H7 (cell line): ENCODE results near the gene LENG8. TPM values are rescaled to one million over a fixed set of nuclear protein-coding genes. Genes with fewer than 3 reads are reported as not detected.
A peak's percentile ranks its signal among the peaks of the same experiment; 100 is the strongest.
"Not testable (repeated sequence)": the region's sequence is repeated elsewhere in the genome, so short reads cannot be mapped to it uniquely, and the experiment has no call there.

Experiments
- DNase-seq: peaks from one replicate; pipeline ENCODE4 v3.0.0; 2012
- H3K27me3 ChIP-seq: 2 replicates; pipeline ENCODE4 v1.6.0; 2011; ENCODE audit warnings: mild to moderate bottlenecking, low read length; ENCODE audit not compliant: control insufficient read depth, insufficient read depth
- H3K36me3 ChIP-seq: replicated peaks from 2 replicates; pipeline ENCODE4 v1.5.1; 2011; ENCODE audit warnings: low read length; ENCODE audit not compliant: control insufficient read depth, insufficient read depth
- H3K4me3 ChIP-seq: 2 replicates; pipeline ENCODE4 v1.5.1; 2011; ENCODE audit warnings: low read depth, mild to moderate bottlenecking, control low read depth, low read length, moderate library complexity; ENCODE audit not compliant: insufficient read depth
- total RNA-seq: library from RNA; depleted of rRNA; stranded (reverse); fragments of >200 nt; shearing (Covaris generic); gene quantifications from 2 replicates; pipeline ENCODE4 v1.2.3, GENCODE V29; 2014

LENG8 gene
- total RNA-seq, 1 experiment from 2014 or later, result 25.3 TPM

DNA sequence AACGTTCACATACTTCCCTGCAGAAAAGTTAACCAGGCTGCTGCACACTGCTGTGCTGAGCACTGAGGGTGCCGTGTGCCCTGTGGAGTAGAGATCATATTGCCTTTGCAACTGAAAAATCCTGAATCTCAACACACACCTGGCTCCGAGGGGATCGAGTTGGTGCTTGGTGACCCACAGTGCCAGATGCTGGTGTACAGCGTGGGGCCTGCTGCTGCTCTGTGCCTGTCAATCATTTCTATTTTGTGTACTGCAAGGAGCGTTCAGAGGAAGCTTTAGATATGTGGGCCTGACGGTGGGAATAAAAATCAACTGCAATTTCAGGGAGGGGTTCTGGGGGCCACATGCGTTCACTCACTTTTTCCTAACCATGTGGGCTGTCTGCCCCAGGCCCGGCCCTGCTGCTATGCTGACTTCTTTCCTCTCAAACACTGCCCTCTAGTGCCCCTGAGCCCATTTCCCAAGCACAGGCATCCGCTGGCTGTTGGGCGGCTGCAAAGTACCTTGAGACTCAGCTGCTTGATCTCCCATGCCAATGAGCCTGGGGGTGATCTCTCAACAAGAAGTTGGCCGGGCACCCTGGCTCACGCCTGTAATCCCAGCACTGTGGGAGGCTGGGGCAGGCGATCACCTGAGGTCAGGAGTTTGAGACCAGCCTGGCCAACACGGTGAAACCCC lies 9.7 kb upstream of the LENG8 start:
- Histone ChIP-seq H3K4me3 (no peak overlapping the region), H3K27me3 (no peaks in the 10 kb centered on the region), H3K36me3 (peaks cover 1% of the 10 kb centered on the region)
- DNase-seq, result peak; percentile 92

DNA sequence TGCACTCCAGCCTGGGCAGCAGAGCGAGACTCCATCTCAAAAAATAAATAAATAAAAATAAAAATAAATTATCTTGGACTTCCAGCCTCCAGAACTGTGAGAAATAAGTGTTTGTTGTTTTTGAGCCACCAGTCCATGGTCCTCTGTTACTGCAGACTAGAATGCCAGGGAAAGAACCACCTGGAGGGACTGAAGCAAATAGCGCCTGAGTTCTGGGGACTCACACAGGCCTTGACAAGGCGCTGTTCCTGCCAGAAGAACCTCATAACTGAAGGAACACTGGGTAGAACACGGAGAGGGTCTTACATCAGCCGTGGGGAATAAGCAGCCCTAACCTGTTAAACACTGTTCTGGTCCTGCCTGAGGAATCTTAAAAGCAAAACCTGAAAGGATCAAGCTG lies 8.4 kb upstream of the LENG8 start:
- H3K4me3 ChIP-seq, result no peak overlapping the region
- H3K27me3 ChIP-seq, result no peaks in the 10 kb centered on the region
- peaks cover 7% of the 10 kb centered on the region for H3K36me3 ChIP-seq
- no peak for DNase-seq

DNA sequence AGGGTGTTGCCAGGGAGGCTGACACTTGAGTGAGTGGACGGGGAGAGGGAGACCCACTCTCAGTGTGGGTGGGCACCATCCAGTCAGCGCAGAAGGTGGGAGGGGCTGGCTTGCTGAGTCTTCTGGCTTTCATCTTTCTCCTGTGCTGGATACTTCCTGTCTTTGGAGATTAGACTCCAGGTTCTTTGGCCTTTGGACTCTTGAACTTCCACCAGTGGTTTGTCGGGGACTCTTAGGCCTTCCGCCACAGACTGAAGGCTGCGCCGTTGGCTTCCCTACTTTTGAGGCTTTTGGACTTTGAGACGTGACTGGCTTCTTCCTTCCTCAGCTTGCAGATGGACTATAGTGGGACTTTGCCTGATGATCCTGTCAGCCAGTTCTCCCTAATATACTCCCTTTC lies 4.3 kb upstream of the LENG8 start:
- Histone ChIP-seq H3K36me3 (peaks cover 7% of the 10 kb centered on the region), H3K27me3 (no peaks in the 10 kb centered on the region), H3K4me3 (no peak overlapping the region)
- DNase-seq, result no peak

DNA sequence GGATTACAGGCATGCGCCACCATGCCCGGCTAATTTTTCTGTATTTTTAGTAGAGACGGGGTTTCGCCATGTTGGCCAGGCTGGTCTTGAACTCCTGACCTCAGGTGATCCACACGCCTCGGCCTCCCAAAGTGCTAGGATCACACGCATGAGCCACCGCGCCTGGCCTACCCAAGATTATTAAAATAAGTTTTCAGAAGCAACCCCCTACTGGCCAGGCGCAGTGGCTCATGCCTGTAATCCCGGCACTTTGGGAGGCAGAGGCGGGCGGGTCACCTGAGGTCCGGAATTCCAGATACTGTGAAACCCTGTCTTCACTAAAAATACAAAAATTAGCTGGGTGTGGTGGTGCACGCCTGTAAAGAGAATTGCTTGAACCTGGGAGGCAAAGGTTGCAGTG lies 2.6 kb upstream of the LENG8 start:
- not testable (repeated sequence) for DNase-seq

DNA sequence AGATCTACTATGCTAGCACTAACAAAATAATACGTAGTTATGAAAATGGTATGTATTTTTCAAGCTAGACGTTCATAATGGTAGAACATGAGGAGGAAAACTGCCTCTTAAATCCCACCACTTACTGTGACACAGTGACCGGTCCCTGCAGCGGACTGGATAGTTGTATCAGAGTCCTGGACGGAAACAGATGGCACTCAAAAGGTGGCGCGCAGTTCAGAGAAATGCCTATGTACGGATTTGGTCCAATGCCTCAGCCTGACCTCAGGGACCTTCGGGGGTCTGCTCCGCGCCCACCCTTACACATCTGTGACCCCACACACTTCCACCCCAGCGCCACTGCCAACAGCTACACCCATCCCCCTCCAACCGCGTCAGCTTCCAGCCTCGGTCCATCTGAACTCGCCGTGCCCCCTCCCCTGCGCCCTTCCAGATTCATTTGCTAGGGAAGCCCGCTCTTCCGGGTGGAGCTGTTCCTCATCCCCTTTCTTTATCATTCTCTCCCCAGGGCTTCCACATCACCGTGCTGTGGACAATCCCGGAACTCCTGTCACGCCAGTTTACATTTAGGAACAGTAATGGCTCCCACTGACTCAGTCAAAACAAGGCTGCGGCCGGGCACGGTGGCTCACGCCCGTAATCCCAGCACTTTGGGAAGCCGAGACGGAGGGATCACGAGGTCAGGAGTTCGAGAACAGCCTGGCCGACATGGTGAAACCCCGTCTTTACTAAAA lies 792 bp upstream of the LENG8 start:
- peak; percentile 87 for DNase-seq
- peaks cover 28% of the 10 kb centered on the region for H3K36me3 ChIP-seq
- H3K4me3 ChIP-seq, result peak overlapping the region; percentile 98
- H3K27me3 ChIP-seq, result no peaks in the 10 kb centered on the region

More for the DNA sequence above, 2.6 kb upstream of the LENG8 start:
- H3K4me3 ChIP-seq, H3K27me3 ChIP-seq: not testable (repeated sequence)
- peaks cover 11% of the 10 kb centered on the region for H3K36me3 ChIP-seq

DNA sequence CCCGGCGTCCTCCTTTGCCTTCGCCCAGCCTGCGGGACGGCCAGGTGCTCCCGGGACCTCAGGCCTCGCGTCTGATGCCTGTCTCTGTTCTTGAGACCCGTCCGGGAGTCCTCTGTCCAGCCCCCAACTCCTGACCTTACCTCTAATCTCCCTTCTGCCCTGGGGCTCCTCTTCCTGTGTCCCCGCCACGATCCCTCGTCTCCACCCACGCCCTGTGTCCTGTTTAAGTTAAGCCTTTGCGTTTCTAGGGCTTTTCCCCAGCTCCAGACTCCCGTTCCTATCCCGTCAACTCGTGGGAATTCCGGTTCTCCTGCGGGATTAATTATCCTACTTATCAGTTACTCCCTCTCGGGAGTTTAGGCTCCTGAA lies 686 bp downstream of the LENG8 start:
- Histone ChIP-seq H3K36me3 (peaks cover 40% of the 10 kb centered on the region), H3K27me3 (no peaks in the 10 kb centered on the region), H3K4me3 (peak overlapping the region; percentile 98)
- no peak for DNase-seq

DNA sequence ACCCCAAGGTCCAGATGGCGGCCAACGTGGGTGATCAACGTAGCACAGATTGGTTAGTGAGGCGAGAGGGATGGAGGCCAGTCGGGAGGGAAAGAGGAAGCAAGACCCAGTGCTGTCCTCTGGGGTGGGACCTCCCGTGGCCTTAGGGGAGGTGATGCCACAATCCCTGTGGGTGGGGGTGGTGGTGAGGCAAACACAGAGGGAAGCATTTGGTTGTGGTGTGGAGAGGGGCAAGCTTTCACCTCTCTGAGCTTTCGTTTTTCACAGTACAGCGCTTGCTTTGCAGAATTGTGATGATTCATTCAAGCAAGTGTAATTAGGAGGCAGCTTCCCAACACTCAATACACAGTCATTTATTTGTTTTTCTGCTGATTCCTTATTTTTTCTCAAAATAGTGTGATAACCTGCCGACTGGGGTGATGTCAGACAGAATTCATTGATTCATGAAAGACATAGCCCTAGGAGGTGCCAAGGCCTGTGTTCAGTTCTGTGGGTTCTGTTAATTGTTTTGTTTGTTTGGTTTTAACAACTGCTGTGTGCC lies 2.4 kb downstream of the LENG8 start:
- H3K36me3 ChIP-seq, result peaks cover 41% of the 10 kb centered on the region
- no peaks in the 10 kb centered on the region for H3K27me3 ChIP-seq
- no peak overlapping the region for H3K4me3 ChIP-seq
- DNase-seq, result no peak

DNA sequence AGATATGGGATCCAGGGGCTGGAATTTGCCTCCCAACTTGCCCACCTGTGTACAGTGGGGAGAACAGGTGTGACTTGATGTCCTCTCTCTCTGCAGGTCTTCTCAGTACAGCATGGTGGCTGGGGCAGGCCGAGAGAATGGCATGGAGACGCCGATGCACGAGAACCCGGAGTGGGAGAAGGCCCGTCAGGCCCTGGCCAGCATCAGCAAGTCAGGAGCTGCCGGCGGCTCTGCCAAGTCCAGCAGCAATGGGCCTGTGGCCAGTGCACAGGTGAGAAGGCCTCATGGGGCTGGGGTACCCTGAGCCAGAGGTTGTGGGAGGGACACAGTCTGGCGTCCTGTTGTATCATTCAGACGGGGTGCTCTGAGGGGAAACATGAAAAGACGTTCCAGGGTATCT lies 3.0 kb downstream of the LENG8 start:
- no peaks in the 10 kb centered on the region for H3K27me3 ChIP-seq
- peaks cover 41% of the 10 kb centered on the region for H3K36me3 ChIP-seq
- DNase-seq, result peak; percentile 19
- H3K4me3 ChIP-seq, result no peak overlapping the region

DNA sequence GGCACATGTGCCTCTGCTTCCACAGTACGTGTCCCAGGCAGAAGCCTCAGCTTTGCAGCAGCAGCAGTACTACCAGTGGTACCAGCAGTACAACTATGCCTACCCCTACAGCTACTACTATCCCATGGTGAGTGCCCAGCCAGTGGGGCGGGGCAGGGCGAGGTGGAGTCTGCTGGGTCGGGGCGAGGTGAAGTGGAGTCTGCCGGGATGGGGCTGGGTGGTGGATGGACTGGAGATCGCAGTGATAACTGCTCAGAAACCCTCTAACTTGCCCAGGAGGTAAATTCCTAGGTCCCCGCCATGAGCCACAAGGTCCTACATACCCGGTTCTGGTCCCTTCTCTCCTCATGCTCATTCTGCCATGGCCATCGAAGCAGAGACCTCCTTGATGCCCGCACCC lies 3.6 kb downstream of the LENG8 start:
- Histone ChIP-seq H3K4me3 (no peak overlapping the region), H3K36me3 (peaks cover 45% of the 10 kb centered on the region), H3K27me3 (no peaks in the 10 kb centered on the region)
- DNase-seq, result peak; percentile 26

DNA sequence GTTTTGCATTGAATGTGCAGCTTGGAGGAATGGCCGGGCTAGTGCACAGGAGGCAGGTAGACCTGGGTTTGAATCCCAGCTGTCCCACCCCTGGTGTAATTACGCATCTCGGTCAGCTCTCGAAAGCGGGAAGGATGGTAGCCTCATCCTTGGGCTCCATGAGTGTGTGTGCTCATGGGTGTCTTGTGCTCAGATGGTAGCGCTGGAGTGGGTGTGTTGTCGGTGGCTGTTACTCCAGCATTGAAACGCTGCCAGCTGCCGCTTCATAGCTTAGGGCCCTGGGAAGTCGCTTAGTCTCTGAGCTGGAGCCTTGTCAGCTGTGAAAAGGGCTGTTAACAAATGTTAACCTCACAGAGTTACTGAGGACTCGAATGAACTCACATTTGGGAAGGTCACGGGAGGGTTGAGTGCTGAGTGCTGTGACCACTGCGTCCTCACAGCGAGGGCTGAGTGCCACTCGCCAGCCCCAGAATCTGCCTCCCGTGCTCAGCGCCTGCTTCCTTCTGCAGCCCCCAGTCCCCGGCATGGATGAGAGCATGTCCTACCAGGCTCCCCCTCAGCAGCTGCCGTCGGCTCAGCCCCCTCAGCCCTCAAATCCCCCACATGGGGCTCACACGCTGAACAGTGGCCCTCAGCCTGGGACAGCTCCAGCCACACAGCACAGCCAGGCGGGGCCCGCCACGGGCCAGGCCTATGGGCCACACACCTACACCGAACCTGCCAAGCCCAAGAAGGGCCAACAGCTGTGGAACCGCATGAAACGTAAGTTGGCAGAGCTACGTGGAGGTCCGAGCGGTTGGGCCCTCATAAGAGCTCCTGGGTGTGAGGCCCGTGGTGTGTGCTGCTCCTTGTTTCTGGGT lies 5.2 kb downstream of the LENG8 start:
- no peak overlapping the region for H3K4me3 ChIP-seq
- peak; percentile 43 for DNase-seq
- H3K27me3 ChIP-seq, result no peaks in the 10 kb centered on the region
- peaks cover 58% of the 10 kb centered on the region for H3K36me3 ChIP-seq

DNA sequence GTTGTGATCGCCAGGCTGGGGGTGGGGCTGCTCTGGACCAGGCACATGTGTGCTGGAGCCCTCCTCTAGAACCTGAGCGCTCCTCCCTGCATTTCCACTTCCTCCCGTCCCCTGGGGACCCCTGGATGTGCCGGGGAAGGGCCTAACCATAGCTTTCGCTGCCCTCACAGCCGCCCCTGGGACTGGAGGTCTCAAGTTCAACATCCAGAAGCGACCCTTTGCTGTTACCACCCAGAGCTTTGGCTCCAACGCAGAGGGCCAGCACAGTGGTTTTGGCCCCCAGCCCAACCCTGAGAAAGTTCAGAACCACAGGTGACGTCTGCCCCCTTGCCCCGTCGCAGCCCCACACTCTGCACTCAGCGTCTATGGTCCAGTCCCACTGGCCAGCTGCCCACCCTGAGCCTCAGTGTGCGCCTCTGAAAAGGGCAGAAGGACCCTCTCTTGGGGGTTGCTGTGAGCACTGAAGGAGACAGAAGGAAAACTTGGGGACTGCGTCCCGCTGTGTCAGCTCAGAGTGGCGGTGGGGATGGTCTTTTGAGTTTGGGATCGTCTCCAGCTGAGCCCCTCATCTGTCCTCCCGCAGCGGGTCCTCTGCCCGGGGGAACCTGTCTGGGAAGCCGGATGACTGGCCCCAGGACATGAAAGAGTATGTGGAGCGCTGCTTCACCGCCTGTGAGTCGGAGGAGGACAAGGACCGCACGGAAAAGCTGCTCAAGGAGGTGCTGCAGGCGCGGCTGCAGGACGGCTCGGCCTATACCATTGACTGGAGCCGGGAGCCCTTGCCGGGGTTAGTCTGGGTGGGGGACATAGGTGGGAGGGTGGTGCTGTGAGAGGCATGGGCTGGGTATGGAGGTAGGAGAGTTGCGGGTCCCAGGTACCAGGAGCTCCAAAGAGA lies 6.0 kb downstream of the LENG8 start:
- Histone ChIP-seq H3K4me3 (no peak overlapping the region), H3K27me3 (no peaks in the 10 kb centered on the region), H3K36me3 (peaks cover 58% of the 10 kb centered on the region)
- peak; percentile 34 for DNase-seq

DNA sequence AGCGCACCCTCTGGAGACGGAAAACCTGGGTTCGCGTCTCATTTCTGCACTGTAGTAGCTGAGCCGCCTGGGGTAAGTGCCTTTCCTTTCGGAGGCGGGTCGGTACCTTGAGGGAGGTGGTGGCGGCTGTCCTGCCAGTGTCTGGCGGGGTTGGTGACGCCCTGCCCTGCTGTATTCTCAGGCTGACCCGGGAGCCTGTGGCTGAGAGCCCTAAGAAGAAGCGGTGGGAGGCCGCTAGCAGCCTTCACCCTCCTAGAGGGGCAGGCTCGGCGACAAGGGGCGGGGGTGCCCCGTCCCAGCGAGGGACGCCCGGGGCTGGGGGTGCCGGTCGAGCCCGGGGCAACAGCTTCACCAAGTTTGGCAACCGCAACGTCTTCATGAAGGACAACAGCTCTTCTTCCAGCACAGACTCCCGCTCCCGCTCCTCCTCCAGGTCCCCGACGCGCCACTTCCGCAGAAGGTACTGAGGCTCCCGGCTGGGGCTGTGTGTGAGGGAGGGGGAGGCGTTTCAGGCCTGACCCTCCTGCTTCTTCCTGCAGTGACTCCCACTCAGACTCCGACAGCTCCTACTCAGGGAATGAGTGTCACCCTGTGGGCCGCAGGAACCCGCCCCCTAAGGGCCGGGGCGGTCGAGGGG lies 6.9 kb downstream of the LENG8 start:
- no peak for DNase-seq
- H3K27me3 ChIP-seq, result no peaks in the 10 kb centered on the region
- no peak overlapping the region for H3K4me3 ChIP-seq
- peaks cover 58% of the 10 kb centered on the region for H3K36me3 ChIP-seq
